T1000 (cell line): ENCODE data around the gene FUT6.

ENCODE experiments used
- DNase-seq: peaks from one replicate; lab custom pipeline; 2025; ENCODE audit warnings: mixed read lengths; lab: John Stamatoyannopoulos, UW

Gene FUT6

GRCh38 chr19:5827891-5828660, 11.4 kb downstream of the FUT6 start:
- peak; percentile 94 for DNase-seq

DNA sequence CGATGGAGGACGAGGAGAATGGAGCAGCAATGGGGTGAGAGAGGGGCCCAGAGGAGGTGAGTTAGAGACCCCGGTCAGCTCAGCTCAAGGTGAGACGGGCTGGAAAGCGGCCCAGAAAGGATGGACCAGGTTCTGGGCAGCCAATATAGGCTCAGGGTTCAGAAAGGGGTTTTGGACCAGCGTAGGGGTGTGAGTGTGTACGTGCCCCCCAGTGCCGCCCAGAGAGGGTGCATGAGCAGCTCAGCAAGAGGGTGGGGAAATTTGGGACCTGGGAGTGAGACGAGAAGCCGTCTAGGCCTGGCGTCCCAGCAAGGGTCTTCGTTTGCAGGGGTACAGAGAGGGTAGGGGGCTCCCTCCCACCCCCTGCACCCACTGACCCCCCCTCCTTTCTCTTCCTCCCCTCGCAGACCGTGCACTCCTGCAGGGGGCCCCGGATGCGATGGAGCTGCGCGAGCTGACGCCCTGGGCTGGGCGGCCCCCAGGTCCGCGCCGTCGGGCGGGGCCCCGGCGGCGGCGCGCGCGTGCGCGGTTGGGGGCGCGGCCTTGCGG, 12.1 kb downstream of the FUT6 start:
- no peak for DNase-seq

GRCh38 chr19:5826531-5827341, 12.8 kb downstream of the FUT6 start:
- peak; percentile 34 for DNase-seq

DNA sequence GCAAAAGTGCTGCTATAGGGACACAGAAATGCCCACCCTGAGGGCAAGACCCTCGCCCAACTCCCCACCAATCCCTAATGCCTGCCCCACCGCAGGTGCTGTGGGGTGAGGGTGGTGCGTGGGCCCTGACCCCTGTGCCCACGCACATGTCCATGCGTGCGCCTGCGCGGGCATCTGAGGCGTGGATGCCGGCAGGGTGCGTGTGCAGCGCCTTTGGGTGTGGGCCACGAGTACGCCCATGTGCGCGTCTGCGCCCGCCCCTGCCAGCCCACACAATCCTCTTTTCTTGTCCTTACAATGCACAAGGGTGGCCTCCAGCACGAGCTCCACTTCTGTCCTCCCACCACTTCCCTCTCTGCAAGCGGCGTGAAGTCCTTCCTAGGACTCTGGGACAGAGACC, 14.3 kb downstream of the FUT6 start:
- DNase-seq = no peak

DNA sequence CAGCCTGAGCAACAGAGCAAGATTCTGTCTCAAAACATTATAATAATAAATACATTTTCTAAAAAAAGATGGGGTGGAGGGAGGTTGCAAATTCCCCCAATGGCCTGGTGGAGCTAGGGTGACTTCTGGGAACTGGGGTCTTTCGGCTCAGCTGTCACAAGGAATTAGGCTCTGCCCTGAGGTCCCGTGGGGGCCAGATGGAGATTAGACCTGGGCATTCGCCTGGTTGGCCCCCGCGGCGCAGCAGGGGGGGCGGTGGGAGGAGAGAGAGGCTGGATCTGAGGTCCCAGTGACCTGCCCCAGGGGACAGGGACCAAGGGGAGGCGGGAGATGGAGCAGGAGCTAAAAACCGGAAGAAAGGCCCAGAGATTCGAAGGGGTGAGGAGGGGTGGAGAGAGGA, 14.8 kb downstream of the FUT6 start:
- no peak for DNase-seq

GRCh38 chr19:5823579-5824281, 15.8 kb downstream of the FUT6 start:
- no peak for DNase-seq

DNA sequence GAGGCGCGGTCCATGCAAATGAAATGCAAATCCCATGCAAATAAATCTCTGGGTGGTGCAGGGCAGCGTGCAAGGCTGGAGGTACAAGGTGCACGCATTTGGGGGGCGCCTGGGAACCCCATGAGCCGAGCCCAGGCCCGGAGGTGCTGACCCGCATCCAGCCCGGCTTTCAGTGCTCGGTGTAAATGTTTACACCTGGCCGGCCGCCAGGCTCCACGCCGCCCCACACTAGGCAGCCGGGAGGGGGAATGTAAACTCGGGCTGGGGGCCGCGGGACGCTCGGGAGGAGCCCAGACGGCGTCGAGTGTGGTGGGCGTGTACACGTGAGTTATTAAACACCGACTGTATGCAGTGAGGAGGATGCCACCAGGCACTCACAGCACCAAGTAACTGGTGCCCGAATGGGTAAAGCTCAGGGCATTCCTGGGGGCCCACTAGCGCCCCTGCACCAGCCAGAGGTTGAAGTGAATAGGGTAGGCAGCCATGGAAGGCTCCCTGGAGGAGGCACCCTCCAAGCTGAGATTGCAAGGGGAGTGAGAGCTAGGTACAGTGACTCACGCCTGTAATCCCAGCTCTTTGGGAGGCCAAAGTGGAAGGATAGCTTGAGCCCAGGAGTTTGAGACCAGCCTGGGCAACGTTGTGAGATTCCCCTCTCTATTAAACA, 17.2 kb downstream of the FUT6 start:
- no peak for DNase-seq

- no peak for DNase-seq
These were observed 17.9 kb downstream of the FUT6 start for GRCh38 chr19:5821521-5822180.

GRCh38 chr19:5820785-5821184, 18.7 kb downstream of the FUT6 start:
- no peak for DNase-seq

DNA sequence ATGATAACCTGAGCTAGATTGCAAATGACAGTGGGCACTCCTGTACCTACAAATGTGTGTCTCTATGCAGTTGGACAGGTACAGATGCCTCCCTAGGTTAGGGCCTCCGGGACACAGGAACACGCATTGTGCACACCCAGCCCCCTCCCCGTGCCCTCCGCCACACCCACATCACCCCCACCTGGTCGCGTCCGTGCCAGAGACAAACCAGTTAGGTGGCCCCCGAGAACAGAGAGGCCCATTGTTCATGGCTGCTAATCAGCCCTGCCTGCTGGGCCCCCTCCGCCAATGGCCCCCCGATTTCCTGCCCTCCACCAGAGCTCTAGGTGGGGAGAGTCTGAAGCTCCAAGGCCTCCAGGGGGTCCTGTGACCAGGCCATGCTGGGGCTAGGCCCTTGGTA, 20.9 kb downstream of the FUT6 start:
- DNase-seq = no peak

DNA sequence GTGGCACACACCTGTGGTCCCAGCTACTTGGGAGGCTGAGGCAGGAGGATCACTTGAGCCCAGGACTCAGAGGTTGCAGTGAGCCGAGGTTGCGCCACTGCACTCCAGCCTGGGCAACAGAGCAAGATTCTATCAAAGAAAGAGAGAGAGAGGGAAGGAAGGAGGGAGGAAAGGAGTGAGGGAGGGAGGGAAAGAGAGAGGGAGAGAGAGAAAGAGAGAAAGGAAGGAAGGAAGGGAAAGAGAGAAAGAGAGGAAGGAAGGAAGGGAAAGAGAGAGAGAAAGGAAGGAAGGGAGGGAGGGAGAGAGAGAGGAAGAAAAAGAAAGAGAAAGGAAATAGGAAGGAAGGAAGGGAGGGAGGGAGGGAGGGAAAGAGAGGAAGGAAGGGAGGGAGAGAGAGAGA, 22.3 kb downstream of the FUT6 start:
- no peak for DNase-seq

DNA sequence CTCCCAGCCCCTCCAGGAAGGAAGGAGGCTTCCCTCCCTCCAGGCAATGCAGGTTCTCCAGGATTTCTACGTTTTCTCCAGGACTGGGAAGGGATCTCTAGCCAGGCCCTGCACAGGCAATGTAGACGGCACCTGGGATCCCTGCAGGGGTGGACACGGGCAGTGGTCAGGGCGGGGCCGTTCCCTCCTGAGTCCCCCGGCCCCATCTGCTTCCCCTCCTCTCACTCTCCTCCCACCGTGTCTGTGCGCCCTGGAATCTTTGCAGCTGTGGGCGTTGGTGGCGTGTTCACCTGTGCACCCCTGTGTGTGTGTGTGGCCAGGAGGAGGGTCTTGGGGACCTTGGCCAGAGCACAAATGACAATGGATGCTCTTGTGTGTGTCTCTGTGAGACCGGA, 24.7 kb downstream of the FUT6 start:
- DNase-seq = no peak

DNA sequence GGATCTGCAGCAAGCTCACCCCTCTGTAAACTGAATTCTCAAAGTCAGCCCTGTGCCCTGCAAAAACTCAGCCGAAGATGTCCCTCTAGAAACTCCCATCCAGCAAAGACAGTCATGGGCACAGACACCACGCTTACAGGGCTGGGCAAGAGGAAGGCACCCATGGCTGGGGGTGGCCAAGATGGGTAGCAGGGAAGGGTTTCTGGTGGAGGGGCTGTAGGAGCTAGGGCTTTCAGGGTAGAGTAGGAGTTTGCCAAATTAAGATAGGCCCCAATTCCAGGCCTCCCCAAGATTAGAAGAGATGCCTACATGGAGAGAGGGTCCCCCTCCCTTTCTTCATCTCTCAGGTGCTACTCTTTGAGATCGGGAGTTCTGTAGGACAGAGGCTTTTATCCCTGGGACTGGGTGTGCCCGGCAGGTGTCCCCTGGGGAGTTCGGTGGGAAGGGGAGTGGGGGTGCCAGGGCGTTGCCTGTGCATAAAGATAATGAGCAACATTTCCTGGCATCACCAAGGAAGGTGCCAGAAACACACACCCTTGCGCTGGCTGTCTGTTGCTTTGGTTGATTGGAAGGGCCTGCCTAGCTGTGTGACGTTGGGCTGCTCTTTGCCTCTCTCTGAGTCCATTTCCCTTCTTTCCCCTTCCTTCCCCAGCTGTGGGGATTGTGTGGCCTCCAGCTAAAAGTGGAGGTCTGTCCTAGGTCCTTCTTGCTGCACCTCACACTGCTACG, 25.2 kb downstream of the FUT6 start:
- no peak for DNase-seq

DNA sequence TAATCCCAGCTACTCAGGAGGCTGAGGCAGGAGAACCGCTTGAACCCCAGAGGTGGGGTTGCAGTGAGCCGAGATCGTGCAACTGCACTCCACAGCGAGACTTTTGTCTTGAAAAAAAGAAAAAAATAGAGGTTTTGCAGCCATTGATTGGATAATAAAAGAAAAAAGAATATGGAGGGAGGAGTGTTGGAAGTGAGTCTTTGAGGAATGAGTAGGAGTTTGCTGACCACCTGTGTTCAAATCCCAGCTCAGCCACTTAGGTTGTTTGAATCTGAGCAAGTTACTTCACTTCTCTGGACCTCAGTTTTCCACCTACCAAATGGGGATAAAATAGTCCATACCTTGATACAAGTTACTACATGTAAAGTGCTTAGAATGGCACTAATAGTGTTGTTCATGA, 28.4 kb downstream of the FUT6 start:
- no peak for DNase-seq

GRCh38 chr19:5809469-5809868, 30.0 kb downstream of the FUT6 start:
- DNase-seq = no peak

DNA sequence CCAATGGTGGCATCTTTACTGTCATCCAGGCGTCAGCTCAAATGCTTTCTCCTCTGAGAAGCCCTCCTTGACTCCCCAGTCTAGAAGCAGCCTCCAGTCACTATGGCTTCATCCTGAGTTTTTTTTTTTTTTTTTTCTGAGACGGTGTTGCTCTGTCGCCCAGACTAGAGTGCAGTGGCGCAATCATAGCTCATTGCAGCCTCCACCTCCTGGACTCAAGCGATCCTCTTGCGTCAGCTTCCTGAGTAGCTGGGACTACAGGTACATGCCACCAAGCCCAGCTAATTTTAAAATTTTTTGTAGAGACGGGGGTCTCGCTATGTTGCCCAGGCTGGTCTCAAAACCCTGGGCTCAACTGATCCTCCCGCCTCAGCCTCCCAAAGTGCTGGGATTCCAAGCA, 30.4 kb downstream of the FUT6 start:
- no peak for DNase-seq

DNA sequence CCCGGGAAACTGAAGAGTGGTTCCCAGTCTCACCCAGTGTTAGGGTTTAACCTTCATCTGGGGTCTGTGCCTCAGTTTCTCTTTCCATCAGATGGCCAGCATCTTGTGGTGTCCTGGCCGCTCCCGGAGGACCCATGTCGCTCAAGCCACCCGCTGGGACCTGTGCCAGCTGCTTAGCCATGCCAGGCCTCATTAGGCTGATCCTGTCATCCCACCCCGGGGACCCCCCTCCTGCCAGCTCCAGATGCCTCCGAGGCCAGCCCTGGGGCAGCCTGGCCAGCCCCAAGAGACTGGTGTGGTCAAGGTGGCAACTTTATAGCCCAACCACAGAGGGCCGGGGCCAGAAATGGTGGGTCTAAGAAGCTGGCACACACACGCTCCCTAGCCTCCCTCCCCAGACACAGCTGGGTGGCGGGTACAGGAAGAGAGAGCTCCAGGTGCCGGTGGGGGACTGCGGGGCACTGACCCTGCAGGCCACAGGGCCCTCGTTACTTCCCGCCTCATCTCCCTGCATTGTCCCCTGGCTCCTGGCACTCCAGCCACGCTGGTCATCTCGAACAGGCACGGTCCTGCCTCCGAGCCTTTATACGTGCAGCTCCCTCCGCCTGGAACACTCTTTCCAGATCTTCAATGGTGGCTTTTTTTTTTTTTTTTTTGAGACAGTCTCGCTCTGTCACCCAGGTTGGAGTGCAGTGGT, 31.2 kb downstream of the FUT6 start:
- DNase-seq = no peak

DNA sequence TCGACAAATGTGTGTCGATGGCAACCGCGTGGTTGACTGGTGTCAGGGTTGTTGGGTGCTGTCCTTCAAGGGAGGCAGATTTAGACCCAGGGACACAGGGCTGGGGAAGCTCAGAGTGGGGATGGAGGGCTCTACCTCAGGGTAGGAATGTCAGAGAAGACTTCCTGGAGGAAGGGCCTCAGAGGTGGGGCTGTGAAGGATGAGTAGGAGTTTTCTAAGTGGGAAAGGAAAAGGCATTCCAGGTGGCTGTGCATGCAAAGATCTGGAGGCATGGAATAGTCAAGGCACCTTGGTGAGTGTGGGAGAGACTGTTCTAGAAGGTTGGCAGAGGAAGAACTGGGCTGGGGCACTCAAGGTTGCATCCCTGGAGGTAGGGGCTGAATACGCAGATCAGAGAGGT, 32.6 kb downstream of the FUT6 start:
- no peak for DNase-seq

DNA sequence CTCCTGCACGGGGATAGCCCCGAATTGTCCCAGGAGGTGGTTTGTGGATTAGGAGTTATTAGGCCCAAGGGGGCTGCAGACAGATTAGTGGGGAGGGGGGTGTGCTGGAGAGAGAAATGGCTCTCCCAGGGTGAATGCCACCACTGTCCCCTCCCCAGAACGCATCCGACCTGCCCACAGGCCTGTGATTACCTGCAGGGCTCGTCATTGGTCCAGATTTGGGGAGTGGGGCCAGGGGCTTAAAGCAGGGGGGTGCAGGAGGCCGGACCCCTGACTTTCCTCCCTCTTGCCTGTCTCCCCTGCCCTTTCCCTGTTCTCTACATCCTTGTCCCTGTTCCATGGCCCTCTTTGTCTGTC, 33.4 kb downstream of the FUT6 start:
- DNase-seq = no peak

DNA sequence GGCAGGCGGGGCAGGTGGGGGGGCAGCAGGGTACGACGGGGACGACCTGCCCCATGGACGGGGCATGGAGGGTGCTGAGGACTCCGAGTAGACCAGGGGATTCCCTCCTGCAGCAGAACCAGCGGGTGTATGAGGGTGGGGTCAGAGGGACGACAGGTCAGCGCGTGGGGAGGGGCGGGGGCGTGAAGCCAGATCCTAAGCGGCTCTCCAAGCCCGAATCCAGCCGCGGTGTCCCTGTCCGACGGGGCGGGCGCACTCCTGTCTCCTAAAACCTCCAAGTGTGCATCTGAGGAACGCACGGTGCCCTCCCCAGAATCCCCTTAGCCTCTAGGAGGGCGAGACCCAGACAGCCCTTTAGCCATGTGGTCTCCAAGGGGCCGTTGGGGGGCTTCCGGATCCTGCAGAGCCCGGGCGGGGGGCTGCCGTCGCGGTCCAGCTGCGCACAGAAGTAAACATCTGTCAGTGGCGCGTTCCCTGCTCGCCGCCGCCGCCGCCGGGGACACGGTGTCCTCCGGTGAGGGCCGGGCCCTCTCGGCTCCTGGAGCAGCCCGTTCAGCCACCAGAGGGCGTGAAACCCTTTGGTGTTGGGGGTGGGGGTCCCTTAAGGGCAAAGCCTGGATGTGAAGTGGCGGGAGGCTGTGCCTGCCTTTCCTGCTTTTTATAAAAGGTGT, 33.9 kb downstream of the FUT6 start:
- DNase-seq = no peak
